Ishikawa (cell line): ENCODE results near the gene ARID3B.

Source experiments
- CEBPB ChIP-seq: IDR thresholded peaks from 2 replicates; pipeline ENCODE4 v1.6.1; 2012
- EP300 ChIP-seq: IDR thresholded peaks from 2 replicates; pipeline ENCODE4 v1.6.1; 2012; ENCODE audit warnings: borderline replicate concordance
- NFIC ChIP-seq: IDR thresholded peaks from 2 replicates; pipeline ENCODE4 v1.6.1; 2012
- RAD21 ChIP-seq: IDR thresholded peaks from 2 replicates; pipeline ENCODE4 v1.6.1; 2012; ENCODE audit warnings: low read depth
- TAF1 ChIP-seq: IDR thresholded peaks from 2 replicates; pipeline ENCODE4 v1.6.1; 2012; ENCODE audit warnings: low read depth, mild to moderate bottlenecking
- YY1 ChIP-seq: IDR thresholded peaks from 2 replicates; pipeline ENCODE4 v1.6.1; 2012; ENCODE audit warnings: low read depth
- TF ChIP-seq, protein P1 (sequence below): IDR thresholded peaks from 2 replicates; pipeline ENCODE4 v1.6.1; 2012; ENCODE audit warnings: low read depth, mild to moderate bottlenecking
- TF ChIP-seq, protein P2 (sequence below): IDR thresholded peaks from 2 replicates; pipeline ENCODE4 v1.6.1; 2012
- TF ChIP-seq, protein P3 (sequence below): IDR thresholded peaks from 2 replicates; pipeline ENCODE4 v1.6.1; 2012

DNA sequence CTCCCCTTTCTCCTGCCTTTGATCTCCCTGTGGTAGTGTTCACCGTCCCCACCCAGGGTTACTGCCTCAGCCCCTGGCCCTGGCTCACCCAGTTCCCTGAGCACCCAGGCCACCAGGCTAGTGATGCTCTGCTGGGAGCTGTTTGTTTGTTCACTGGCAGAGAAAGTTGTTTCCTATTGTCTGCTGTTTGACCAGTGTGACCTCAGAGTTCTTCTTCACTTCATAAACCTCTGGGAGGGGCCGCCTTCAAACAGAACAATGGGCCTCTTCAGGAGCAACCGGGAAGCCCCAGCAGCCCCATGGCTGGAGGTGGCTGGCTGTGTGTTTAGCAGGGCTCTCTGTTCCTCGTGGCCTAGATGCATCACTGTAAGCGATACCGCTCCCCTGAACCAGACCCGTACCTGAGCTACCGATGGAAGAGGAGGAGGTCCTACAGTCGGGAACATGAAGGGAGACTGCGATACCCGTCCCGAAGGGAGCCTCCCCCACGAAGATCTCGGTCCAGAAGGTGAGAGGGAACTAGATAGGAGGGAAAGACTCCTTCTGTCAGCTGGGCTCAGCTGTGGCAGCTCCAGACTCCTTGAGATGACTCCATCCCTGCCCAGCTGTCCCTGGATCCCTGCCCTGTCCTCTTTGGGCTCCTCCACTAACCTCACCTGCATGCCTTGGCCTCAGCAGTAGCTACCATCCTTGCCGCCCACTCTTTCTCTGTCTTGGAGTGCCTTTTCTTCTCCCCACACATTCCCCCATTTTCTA, 78.0 kb downstream of the ARID3B start:
- TF ChIP-seq RAD21 (no peak), NFIC (no peak), EP300 (no peak), YY1 (no peak), CEBPB (no peak), TAF1 (no peak)
- TF ChIP-seq, protein P1, sequence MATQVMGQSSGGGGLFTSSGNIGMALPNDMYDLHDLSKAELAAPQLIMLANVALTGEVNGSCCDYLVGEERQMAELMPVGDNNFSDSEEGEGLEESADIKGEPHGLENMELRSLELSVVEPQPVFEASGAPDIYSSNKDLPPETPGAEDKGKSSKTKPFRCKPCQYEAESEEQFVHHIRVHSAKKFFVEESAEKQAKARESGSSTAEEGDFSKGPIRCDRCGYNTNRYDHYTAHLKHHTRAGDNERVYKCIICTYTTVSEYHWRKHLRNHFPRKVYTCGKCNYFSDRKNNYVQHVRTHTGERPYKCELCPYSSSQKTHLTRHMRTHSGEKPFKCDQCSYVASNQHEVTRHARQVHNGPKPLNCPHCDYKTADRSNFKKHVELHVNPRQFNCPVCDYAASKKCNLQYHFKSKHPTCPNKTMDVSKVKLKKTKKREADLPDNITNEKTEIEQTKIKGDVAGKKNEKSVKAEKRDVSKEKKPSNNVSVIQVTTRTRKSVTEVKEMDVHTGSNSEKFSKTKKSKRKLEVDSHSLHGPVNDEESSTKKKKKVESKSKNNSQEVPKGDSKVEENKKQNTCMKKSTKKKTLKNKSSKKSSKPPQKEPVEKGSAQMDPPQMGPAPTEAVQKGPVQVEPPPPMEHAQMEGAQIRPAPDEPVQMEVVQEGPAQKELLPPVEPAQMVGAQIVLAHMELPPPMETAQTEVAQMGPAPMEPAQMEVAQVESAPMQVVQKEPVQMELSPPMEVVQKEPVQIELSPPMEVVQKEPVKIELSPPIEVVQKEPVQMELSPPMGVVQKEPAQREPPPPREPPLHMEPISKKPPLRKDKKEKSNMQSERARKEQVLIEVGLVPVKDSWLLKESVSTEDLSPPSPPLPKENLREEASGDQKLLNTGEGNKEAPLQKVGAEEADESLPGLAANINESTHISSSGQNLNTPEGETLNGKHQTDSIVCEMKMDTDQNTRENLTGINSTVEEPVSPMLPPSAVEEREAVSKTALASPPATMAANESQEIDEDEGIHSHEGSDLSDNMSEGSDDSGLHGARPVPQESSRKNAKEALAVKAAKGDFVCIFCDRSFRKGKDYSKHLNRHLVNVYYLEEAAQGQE, result no peak
- TF ChIP-seq, protein P2, sequence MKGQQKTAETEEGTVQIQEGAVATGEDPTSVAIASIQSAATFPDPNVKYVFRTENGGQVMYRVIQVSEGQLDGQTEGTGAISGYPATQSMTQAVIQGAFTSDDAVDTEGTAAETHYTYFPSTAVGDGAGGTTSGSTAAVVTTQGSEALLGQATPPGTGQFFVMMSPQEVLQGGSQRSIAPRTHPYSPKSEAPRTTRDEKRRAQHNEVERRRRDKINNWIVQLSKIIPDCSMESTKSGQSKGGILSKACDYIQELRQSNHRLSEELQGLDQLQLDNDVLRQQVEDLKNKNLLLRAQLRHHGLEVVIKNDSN, result no peak
- TF ChIP-seq, protein P3, sequence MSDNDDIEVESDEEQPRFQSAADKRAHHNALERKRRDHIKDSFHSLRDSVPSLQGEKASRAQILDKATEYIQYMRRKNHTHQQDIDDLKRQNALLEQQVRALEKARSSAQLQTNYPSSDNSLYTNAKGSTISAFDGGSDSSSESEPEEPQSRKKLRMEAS, result no peak
